K562 (cell line): Measurements from ENCODE around the gene CLDN20. TPM values are rescaled to one million over a fixed set of nuclear protein-coding genes. Genes with fewer than 3 reads are reported as not detected.

Experiments used
- AFF1 ChIP-seq, 2 experiments: fragments of 450-650 bp; IDR thresholded peaks; 2 replicates each; pipeline ENCODE4 v1.6.1; 2018; ENCODE audit warnings: mild to moderate bottlenecking in 2 of 2, low read depth in 1 of 2; ENCODE audit not compliant: partially characterized antibody in 2 of 2
- GABPB1 ChIP-seq: sonication (generic); formaldehyde crosslinking; IDR thresholded peaks from 2 replicates; pipeline ENCODE4 v1.8.0; 2022; ENCODE audit warnings: mild to moderate bottlenecking, missing genetic modification reagents
- HNRNPK ChIP-seq: fragments of 200-400 bp; formaldehyde crosslinking; IDR thresholded peaks from one replicate; pipeline ENCODE4 v1.6.1; 2018; ENCODE audit warnings: mild to moderate bottlenecking, low read depth, low read length; ENCODE audit not compliant: poor library complexity, severe bottlenecking
- KLF13 ChIP-seq: fragments of 450-650 bp; IDR thresholded peaks from 2 replicates; pipeline ENCODE4 v1.6.1; 2016; ENCODE audit warnings: missing genetic modification characterization, low read depth, mild to moderate bottlenecking, missing compliant biosample characterization, moderate library complexity, borderline replicate concordance
- LEF1 ChIP-seq: fragments of 450-650 bp; IDR thresholded peaks from 2 replicates; pipeline ENCODE4 v1.6.1; 2016; ENCODE audit warnings: mild to moderate bottlenecking
- NCOA1 ChIP-seq: fragments of 450-650 bp; IDR thresholded peaks from 2 replicates; pipeline ENCODE4 v1.6.1; 2016; ENCODE audit warnings: low read depth
- RBM17 ChIP-seq: fragments of 200-400 bp; formaldehyde crosslinking; IDR thresholded peaks from 2 replicates; pipeline ENCODE4 v1.6.1; 2017; ENCODE audit warnings: low read depth, mild to moderate bottlenecking, low read length, borderline replicate concordance
- TAF1 ChIP-seq: IDR thresholded peaks from 2 replicates; pipeline ENCODE4 v1.6.1; 2011; ENCODE audit warnings: mild to moderate bottlenecking, low read length, moderate library complexity; ENCODE audit not compliant: insufficient read depth, control insufficient read depth, severe bottlenecking; ENCODE audit errors: extremely low read depth
- THRB ChIP-seq: fragments of 450-650 bp; formaldehyde crosslinking; conservative IDR thresholded peaks from 2 replicates; pipeline ENCODE4 v1.4.0; 2022; ENCODE audit warnings: mild to moderate bottlenecking, missing genetic modification characterization
- U2AF2 ChIP-seq: fragments of 200-400 bp; formaldehyde crosslinking; optimal IDR thresholded peaks from 2 replicates; pipeline ENCODE3; 2017; ENCODE audit warnings: low read depth, mild to moderate bottlenecking, low read length
- YBX1 ChIP-seq: fragments of 450-650 bp; IDR thresholded peaks from 2 replicates; pipeline ENCODE4 v1.7.1; 2016; ENCODE audit warnings: mild to moderate bottlenecking
- ZFPM2 ChIP-seq: fragments of 250-450 bp; sonication (Bioruptor Pico); IDR thresholded peaks from 2 replicates; pipeline ENCODE4 v1.5.1; 2022; ENCODE audit warnings: mild to moderate bottlenecking
- ZNF24 ChIP-seq: fragments of 450-650 bp; IDR thresholded peaks from 2 replicates; pipeline ENCODE4 v1.6.1; 2016
- polyA plus RNA-seq, 8 experiments: library from polyadenylated mRNA; depleted of rRNA in 4 of 8; stranded (reverse) in 5 of 8; unstranded in 3 of 8; fragments of >200 nt; fragmentation: Nextera tagmentation in 2 of 8; fragmentation: Illumina TruSeq in 1 of 8; extraction: Ambion mirVana in 2 of 8; extraction: Trizol in 1 of 8; gene quantifications; 2 replicates each; pipeline versions ENCODE4 v1.2.1 to v1.2.3, GENCODE V29; 2011 to 2014; ENCODE audit warnings: inconsistent platforms in 1 of 8, missing spikeins in 1 of 8
- total RNA-seq, 7 experiments: library from RNA; depleted of rRNA in 6 of 7; stranded (reverse); fragments of >200 nt in 6 of 7; fragmentation: Illumina TruSeq in 2 of 7; extraction: Trizol in 2 of 7; gene quantifications; 2 replicates each; pipeline versions ENCODE4 v1.2.1 to v1.2.3, GENCODE V29; 2011 to 2021; ENCODE audit warnings: low replicate concordance in 1 of 7
- TF ChIP-seq, protein P1 (sequence below): IDR thresholded peaks from 2 replicates; pipeline ENCODE4 v1.6.1; 2011; ENCODE audit not compliant: insufficient read length; ENCODE audit errors: extremely low read depth
- TF ChIP-seq, protein P2 (sequence below): fragments of 450-650 bp; IDR thresholded peaks from 2 replicates; pipeline ENCODE4 v1.7.1; 2018; ENCODE audit warnings: mild to moderate bottlenecking, low read depth; ENCODE audit not compliant: partially characterized antibody
- TF ChIP-seq, protein P3 (sequence below), 2 experiments: fragments of 450-650 bp; conservative IDR thresholded peaks; 2 replicates each; pipeline ENCODE4 v1.6.1; 2017; ENCODE audit warnings: mild to moderate bottlenecking in 2 of 2, moderate library complexity in 2 of 2

The CLDN20 gene
- total and polyA plus RNA-seq, 9 of the 15 experiments (the other 6 are each of a cell fraction or from before 2014, with no cell fraction given) = not detected

- TF ChIP-seq NCOA1 (no peak), GABPB1 (CRISPR knock-in tag) (peak; percentile 92), LEF1 (no peak), KLF13 (tag) (peak; percentile 74; the same call in 1 of the 2 replicates), TAF1 (peak; percentile 93), HNRNPK (no peak), ZFPM2 (CRISPR knock-in tag) (no peak), THRB (CRISPR knock-in tag) (no peak), AFF1 (IDR thresholded peaks at IDR 0.05; ENCODE audit: low read depth in 1 of 2, partially characterized antibody in 2 of 2) (peak in 1 of 2 experiments; percentile 89), RBM17 (no peak), ZNF24 (no peak), U2AF2 (no peak), YBX1 (no peak)
- TF ChIP-seq, protein P1, sequence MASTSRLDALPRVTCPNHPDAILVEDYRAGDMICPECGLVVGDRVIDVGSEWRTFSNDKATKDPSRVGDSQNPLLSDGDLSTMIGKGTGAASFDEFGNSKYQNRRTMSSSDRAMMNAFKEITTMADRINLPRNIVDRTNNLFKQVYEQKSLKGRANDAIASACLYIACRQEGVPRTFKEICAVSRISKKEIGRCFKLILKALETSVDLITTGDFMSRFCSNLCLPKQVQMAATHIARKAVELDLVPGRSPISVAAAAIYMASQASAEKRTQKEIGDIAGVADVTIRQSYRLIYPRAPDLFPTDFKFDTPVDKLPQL = no peak
- TF ChIP-seq, protein P2, sequence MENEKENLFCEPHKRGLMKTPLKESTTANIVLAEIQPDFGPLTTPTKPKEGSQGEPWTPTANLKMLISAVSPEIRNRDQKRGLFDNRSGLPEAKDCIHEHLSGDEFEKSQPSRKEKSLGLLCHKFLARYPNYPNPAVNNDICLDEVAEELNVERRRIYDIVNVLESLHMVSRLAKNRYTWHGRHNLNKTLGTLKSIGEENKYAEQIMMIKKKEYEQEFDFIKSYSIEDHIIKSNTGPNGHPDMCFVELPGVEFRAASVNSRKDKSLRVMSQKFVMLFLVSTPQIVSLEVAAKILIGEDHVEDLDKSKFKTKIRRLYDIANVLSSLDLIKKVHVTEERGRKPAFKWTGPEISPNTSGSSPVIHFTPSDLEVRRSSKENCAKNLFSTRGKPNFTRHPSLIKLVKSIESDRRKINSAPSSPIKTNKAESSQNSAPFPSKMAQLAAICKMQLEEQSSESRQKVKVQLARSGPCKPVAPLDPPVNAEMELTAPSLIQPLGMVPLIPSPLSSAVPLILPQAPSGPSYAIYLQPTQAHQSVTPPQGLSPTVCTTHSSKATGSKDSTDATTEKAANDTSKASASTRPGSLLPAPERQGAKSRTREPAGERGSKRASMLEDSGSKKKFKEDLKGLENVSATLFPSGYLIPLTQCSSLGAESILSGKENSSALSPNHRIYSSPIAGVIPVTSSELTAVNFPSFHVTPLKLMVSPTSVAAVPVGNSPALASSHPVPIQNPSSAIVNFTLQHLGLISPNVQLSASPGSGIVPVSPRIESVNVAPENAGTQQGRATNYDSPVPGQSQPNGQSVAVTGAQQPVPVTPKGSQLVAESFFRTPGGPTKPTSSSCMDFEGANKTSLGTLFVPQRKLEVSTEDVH = peak; percentile 19
- TF ChIP-seq, protein P3, sequence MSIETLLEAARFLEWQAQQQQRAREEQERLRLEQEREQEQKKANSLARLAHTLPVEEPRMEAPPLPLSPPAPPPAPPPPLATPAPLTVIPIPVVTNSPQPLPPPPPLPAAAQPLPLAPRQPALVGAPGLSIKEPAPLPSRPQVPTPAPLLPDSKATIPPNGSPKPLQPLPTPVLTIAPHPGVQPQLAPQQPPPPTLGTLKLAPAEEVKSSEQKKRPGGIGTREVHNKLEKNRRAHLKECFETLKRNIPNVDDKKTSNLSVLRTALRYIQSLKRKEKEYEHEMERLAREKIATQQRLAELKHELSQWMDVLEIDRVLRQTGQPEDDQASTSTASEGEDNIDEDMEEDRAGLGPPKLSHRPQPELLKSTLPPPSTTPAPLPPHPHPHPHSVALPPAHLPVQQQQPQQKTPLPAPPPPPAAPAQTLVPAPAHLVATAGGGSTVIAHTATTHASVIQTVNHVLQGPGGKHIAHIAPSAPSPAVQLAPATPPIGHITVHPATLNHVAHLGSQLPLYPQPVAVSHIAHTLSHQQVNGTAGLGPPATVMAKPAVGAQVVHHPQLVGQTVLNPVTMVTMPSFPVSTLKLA (conservative IDR thresholded peaks at IDR 0.05) = peak; percentile 55 to 80
Observed at GRCh38 chr6:155314092-155314772, 50.4 kb downstream of the CLDN20 start, which contains the start of gene TFB1M (continued).
